Brain microvascular endothelial cell (primary cell): Measurements from ENCODE around the gene UBASH3B.

Experiments used
- DNase-seq: peaks from one replicate; pipeline ENCODE4 v3.0.0-alpha.2; 2020
- H3K27ac ChIP-seq: fragments of 250-450 bp; sonication (Bioruptor Pico); 2 replicates; pipeline ENCODE4 v1.5.1; 2020; ENCODE audit warnings: mild to moderate bottlenecking, moderate library complexity
- H3K27me3 ChIP-seq: fragments of 250-450 bp; sonication (Bioruptor Pico); replicated peaks from 2 replicates; pipeline ENCODE4 v1.5.1; 2020; ENCODE audit warnings: mild to moderate bottlenecking
- H3K36me3 ChIP-seq: fragments of 250-450 bp; sonication (Bioruptor Pico); replicated peaks from 2 replicates; pipeline ENCODE4 v1.5.1; 2020; ENCODE audit warnings: mild to moderate bottlenecking
- H3K4me3 ChIP-seq: 2 replicates; pipeline ENCODE4 v1.5.1; 2011; ENCODE audit warnings: low read depth, mild to moderate bottlenecking, control low read depth, low read length, moderate library complexity
- CTCF ChIP-seq: IDR thresholded peaks from 2 replicates; pipeline ENCODE4 v1.5.1; 2011; ENCODE audit warnings: low read depth, mild to moderate bottlenecking, moderate library complexity, low read length, control low read depth, inconsistent platforms; ENCODE audit errors: missing control alignments
- in situ Hi-C: cut with HindIII; loops from 2 replicates; pipeline ENCODE4 v1.10.0; 2017; ENCODE audit warnings: low sequenced_read_pairs, low pct_ligation_motif_present

Gene UBASH3B

GRCh38 chr11:122717264-122717867 is 61.8 kb downstream of the UBASH3B start:
- H3K27me3 ChIP-seq, result no peaks in the 10 kb centered on the region
- DNase-seq, result no peak
- no peak for TF ChIP-seq CTCF
- in situ Hi-C loops, result no loop called here
- H3K27ac ChIP-seq, result no peak overlapping the region
- H3K4me3 ChIP-seq, result no peak overlapping the region
- no peaks in the 10 kb centered on the region for H3K36me3 ChIP-seq

GRCh38 chr11:122720107-122720881 is 64.8 kb downstream of the UBASH3B start:
- Histone ChIP-seq H3K27me3 (no peaks in the 10 kb centered on the region), H3K36me3 (no peaks in the 10 kb centered on the region), H3K4me3 (no peak overlapping the region), H3K27ac (peak overlapping the region; percentile 92)
- in situ Hi-C loops, result no loop called here
- TF ChIP-seq CTCF, result no peak
- no peak for DNase-seq

GRCh38 chr11:122721201-122721963 is 65.9 kb downstream of the UBASH3B start:
- H3K4me3 ChIP-seq, result no peak overlapping the region
- peak overlapping the region; percentile 92 for H3K27ac ChIP-seq
- no peaks in the 10 kb centered on the region for H3K36me3 ChIP-seq
- H3K27me3 ChIP-seq, result no peaks in the 10 kb centered on the region
- DNase-seq, result peak; percentile 59
- TF ChIP-seq CTCF, result no peak
- in situ Hi-C loops, result no loop called here

GRCh38 chr11:122721964-122722266 is 66.4 kb downstream of the UBASH3B start:
- Histone ChIP-seq H3K4me3 (no peak overlapping the region), H3K27me3 (no peaks in the 10 kb centered on the region), H3K36me3 (no peaks in the 10 kb centered on the region), H3K27ac (peak overlapping the region; percentile 92)
- peak; percentile 94 for DNase-seq
- in situ Hi-C loops, result no loop called here
- TF ChIP-seq CTCF, result no peak

- in situ Hi-C loops, result no loop called here
- DNase-seq, result no peak
- Histone ChIP-seq H3K4me3 (no peak overlapping the region), H3K36me3 (no peaks in the 10 kb centered on the region), H3K27me3 (no peaks in the 10 kb centered on the region), H3K27ac (peak overlapping the region; percentile 92)
- TF ChIP-seq CTCF, result no peak
These were observed 67.6 kb downstream of the UBASH3B start for GRCh38 chr11:122723106-122723505.
